Neuronal stem cell (in vitro differentiated cells): Measurements from ENCODE around the gene DPM1.

ENCODE experiments used
- DNase-seq: peaks from one replicate; pipeline ENCODE4 v3.0.0-alpha.2; 2013; ENCODE audit warnings: low spot score
- H2AFZ ChIP-seq: one replicate; pipeline ENCODE4 v1.6.1; 2013; ENCODE audit warnings: mild to moderate bottlenecking, low read length, inconsistent platforms
- H2AK5ac ChIP-seq: 2 replicates; pipeline ENCODE4 v1.6.1; 2013; ENCODE audit warnings: low read depth, mild to moderate bottlenecking, inconsistent platforms, low read length, moderate library complexity, mixed read lengths
- H2BK120ac ChIP-seq: 2 replicates; pipeline ENCODE4 v1.6.1; 2013; ENCODE audit warnings: low read depth, mild to moderate bottlenecking, inconsistent platforms, low read length, moderate library complexity, mixed read lengths
- H2BK12ac ChIP-seq: one replicate; pipeline ENCODE4 v1.6.1; 2013; ENCODE audit warnings: low read length, inconsistent platforms
- H2BK15ac ChIP-seq: 2 replicates; pipeline ENCODE4 v1.6.1; 2013; ENCODE audit warnings: mild to moderate bottlenecking, low read length, inconsistent platforms, mixed read lengths
- H2BK5ac ChIP-seq: one replicate; pipeline ENCODE4 v1.6.1; 2013; ENCODE audit warnings: inconsistent platforms, mild to moderate bottlenecking, low read length, moderate library complexity
- H3K14ac ChIP-seq: one replicate; pipeline ENCODE4 v1.6.1; 2013; ENCODE audit warnings: low read length, inconsistent platforms
- H3K18ac ChIP-seq: 2 replicates; pipeline ENCODE4 v1.6.1; 2013; ENCODE audit warnings: low read length, inconsistent platforms
- H3K23ac ChIP-seq: 2 replicates; pipeline ENCODE4 v1.6.1; 2013; ENCODE audit warnings: low read depth, mild to moderate bottlenecking, mixed read lengths, low read length, inconsistent platforms; ENCODE audit not compliant: poor library complexity
- H3K27ac ChIP-seq: replicated peaks from 3 replicates; pipeline ENCODE4 v1.5.1; 2013; ENCODE audit warnings: low read length, inconsistent platforms
- H3K27me3 ChIP-seq, 3 experiments: 2 replicates each; pipeline ENCODE4 v1.6.1; 2013; ENCODE audit warnings: low read length in 3 of 3, mild to moderate bottlenecking in 2 of 3, inconsistent platforms in 1 of 3, low read depth in 1 of 3, mixed read lengths in 1 of 3, moderate library complexity in 1 of 3; ENCODE audit not compliant: control insufficient read depth in 3 of 3, insufficient read depth in 3 of 3
- H3K36me3 ChIP-seq, 2 donors: replicated peaks in 1 of 2; 2 replicates each; pipeline ENCODE4 v1.6.1; 2013; ENCODE audit warnings: low read length in 2 of 2; ENCODE audit not compliant: control insufficient read depth in 2 of 2, insufficient read depth in 2 of 2
- H3K4ac ChIP-seq: 2 replicates; pipeline ENCODE4 v1.6.1; 2013; ENCODE audit warnings: inconsistent platforms, mild to moderate bottlenecking, low read length, moderate library complexity
- H3K4me1 ChIP-seq, 2 donors: 1 replicate in 1 of 2; 2 replicates in 1 of 2; pipeline ENCODE4 v1.6.1; 2013; ENCODE audit warnings: low read length in 2 of 2, low read depth in 1 of 2; ENCODE audit not compliant: control insufficient read depth in 2 of 2, insufficient read depth in 1 of 2
- H3K4me2 ChIP-seq: one replicate; pipeline ENCODE4 v1.6.1; 2013; ENCODE audit warnings: mild to moderate bottlenecking, low read length, inconsistent platforms; ENCODE audit not compliant: insufficient read depth, poor library complexity, severe bottlenecking
- H3K4me3 ChIP-seq, 2 donors: 2 replicates each; pipeline ENCODE4 v1.5.1; 2013; ENCODE audit warnings: low read length in 2 of 2, mild to moderate bottlenecking in 2 of 2, inconsistent platforms in 1 of 2, moderate library complexity in 1 of 2
- H3K79me1 ChIP-seq: one replicate; pipeline ENCODE4 v1.6.1; 2013; ENCODE audit warnings: low read depth, mild to moderate bottlenecking, inconsistent platforms, low read length, moderate library complexity
- H3K9ac ChIP-seq: one replicate; pipeline ENCODE4 v1.6.1; 2013; ENCODE audit warnings: mild to moderate bottlenecking, low read depth, low read length, inconsistent platforms; ENCODE audit not compliant: poor library complexity
- H3K9me3 ChIP-seq, 2 donors: replicated peaks in 1 of 2; 2 replicates each; pipeline versions ENCODE3 to v1.6.1; 2013; ENCODE audit warnings: low read length in 2 of 2, mild to moderate bottlenecking in 2 of 2, inconsistent platforms in 1 of 2, low read depth in 1 of 2, mixed read lengths in 1 of 2, moderate library complexity in 1 of 2; ENCODE audit not compliant: control insufficient read depth in 2 of 2, insufficient read depth in 1 of 2
- H4K8ac ChIP-seq: one replicate; pipeline ENCODE4 v1.6.1; 2013; ENCODE audit warnings: low read depth, mild to moderate bottlenecking, inconsistent platforms, low read length, moderate library complexity
- H4K91ac ChIP-seq: one replicate; pipeline ENCODE4 v1.6.1; 2013; ENCODE audit warnings: low read length, low read depth, mild to moderate bottlenecking, inconsistent platforms; ENCODE audit not compliant: poor library complexity
- WGBS, 2 donors: extraction: QIAGEN DNeasy Blood & Tissue Kit; methylation state at CpG; one replicate each; pipeline ENCODE4 v1.1.7; 2013; ENCODE audit warnings: missing lambda C conversion rate in 2 of 2, mixed read lengths in 1 of 2; ENCODE audit not compliant: insufficient read length in 2 of 2, insufficient replicate concordance in 1 of 2; ENCODE audit errors: extremely low coverage in 2 of 2; 5-methylcytosine and 5-hydroxymethylcytosine counted together

Gene DPM1

DNA sequence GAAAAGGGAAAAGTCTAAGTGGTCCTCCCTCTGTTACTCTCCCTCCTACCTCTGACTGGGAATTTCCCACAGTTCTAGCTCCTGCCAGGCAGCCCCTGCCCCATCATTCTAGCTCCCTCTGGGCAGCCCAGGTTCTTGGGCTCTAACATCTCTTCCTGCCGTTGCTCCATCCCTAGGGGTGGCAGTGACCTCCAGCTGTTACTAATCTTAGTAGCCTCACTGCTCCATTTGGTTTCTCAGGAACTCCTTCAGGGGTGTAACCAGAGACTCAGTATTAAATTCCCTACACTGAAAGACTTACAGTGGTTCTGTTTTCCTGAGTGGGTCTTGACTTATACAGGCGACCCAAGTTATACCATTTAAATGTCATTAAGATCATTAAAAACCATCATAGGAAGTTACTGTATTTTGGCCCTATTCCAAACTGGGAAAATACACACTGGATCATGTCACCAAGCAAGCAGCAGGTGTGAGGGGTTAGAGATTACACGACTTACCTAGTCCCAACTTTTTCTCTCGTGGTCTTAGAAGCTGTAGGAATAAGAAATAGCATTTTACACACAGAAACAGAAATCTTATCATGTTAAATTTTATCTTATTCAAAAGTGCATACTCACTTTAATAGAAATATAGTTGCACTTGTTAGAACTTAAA, 10.1 kb downstream of the DPM1 start:
- Histone ChIP-seq H2BK120ac (no peak overlapping the region), H2BK15ac (no peak overlapping the region), H3K79me1 (peaks cover 2% of the 10 kb centered on the region), H3K9me3 (no peaks in the 10 kb centered on the region), H3K9ac (no peak overlapping the region), H3K4me3 (no peak overlapping the region), H2BK5ac (no peak overlapping the region), H3K14ac (no peak overlapping the region), H3K4me2 (no peak overlapping the region), H3K27me3 (no peaks in the 10 kb centered on the region), H2BK12ac (no peak overlapping the region), H3K23ac (no peak overlapping the region), H2AK5ac (no peak overlapping the region), H3K36me3 (peaks cover 26 to 96% of the 10 kb centered on the region in 2 donors), H3K18ac (no peak overlapping the region), H4K8ac (no peak overlapping the region), H3K27ac (no peak overlapping the region), H3K4me1 (no peaks in the 10 kb centered on the region), H3K4ac (no peak overlapping the region), H2AFZ (no peak overlapping the region), H4K91ac (no peak overlapping the region)
- no CpG with 5 or more reads among the region's 4 CpGs for WGBS, 2 donors
- DNase-seq: no peak

DNA sequence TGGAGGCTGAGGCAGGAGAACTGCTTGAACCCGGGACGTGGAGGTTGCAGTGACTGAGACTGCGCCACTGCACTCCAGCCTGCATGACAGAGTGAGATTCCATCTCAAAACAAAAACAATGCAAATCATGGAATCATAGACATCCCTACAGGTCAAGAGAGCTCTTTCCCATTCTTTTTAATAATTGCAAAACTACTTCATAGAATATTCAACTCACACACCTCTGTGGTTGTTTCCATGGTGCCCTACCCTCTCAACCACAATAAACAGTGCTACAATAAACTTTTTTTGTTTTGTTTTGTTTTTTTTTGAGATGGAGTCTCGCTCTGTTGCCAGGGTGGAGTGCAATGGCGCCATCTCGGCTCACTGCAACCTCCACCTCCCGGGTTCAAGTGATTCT, 15.3 kb downstream of the DPM1 start:
- peaks cover 21 to 89% of the 10 kb centered on the region in 2 donors for H3K36me3 ChIP-seq
- no peak overlapping the region for H3K4me2 ChIP-seq
- H2AFZ ChIP-seq: no peak overlapping the region
- no peak overlapping the region for H3K4ac ChIP-seq
- DNase-seq: no peak
- H3K18ac ChIP-seq: no peak overlapping the region
- no peak overlapping the region for H3K27ac ChIP-seq
- H3K14ac ChIP-seq: no peak overlapping the region
- no peaks in the 10 kb centered on the region for H3K4me1 ChIP-seq
- no peak overlapping the region for H3K9ac ChIP-seq
- H3K9me3 ChIP-seq: no peaks in the 10 kb centered on the region
- H3K79me1 ChIP-seq: no peaks in the 10 kb centered on the region
- no peak overlapping the region for H4K91ac ChIP-seq
- no peak overlapping the region for H2BK15ac ChIP-seq
- H3K27me3 ChIP-seq: no peaks in the 10 kb centered on the region
- H2AK5ac ChIP-seq: no peak overlapping the region
- H3K23ac ChIP-seq: no peak overlapping the region
- H2BK120ac ChIP-seq: no peak overlapping the region
- no peak overlapping the region for H4K8ac ChIP-seq
- no peak overlapping the region for H2BK12ac ChIP-seq
- WGBS, 2 donors: no CpG with 5 or more reads among the region's 7 CpGs
- H2BK5ac ChIP-seq: no peak overlapping the region
- no peak overlapping the region for H3K4me3 ChIP-seq

DNA sequence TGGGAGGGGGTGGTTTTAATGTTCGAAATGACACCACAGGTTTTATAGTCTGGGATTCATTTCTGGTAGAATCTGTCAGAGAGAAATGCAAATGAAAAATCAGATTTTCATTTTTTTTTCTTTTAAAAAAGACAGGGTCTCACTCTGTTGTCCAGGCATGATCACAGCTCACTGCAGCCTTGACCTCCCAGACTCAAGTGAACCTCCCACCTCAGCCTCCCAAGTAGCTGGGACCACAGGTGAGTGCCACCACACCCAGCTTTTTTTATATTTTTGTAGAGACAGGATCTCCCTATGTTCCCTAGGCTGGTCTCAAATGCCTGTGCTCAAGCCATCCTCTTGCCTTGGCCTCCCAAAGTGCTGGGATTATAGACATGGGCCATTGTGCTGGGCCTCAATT, 24.7 kb downstream of the DPM1 start:
- H3K36me3 ChIP-seq: peaks cover 9 to 74% of the 10 kb centered on the region in 2 donors
- H2BK5ac ChIP-seq: no peak overlapping the region
- no peak overlapping the region for H2AFZ ChIP-seq
- no peak overlapping the region for H4K91ac ChIP-seq
- no peak overlapping the region for H3K27ac ChIP-seq
- H2BK120ac ChIP-seq: no peak overlapping the region
- DNase-seq: no peak
- H3K23ac ChIP-seq: no peak overlapping the region
- H3K27me3 ChIP-seq: no peaks in the 10 kb centered on the region
- peaks cover 4% of the 10 kb centered on the region for H3K79me1 ChIP-seq
- H3K4me1 ChIP-seq: peaks cover 3 to 5% of the 10 kb centered on the region in 2 donors
- H2BK15ac ChIP-seq: no peak overlapping the region
- H3K9me3 ChIP-seq: no peaks in the 10 kb centered on the region
- no peak overlapping the region for H3K9ac ChIP-seq
- no peak overlapping the region for H2BK12ac ChIP-seq
- no peak overlapping the region for H3K14ac ChIP-seq
- no peak overlapping the region for H3K4me2 ChIP-seq
- H3K4me3 ChIP-seq: no peak overlapping the region
- H2AK5ac ChIP-seq: no peak overlapping the region
- no peak overlapping the region for H3K18ac ChIP-seq
- no CpG with 5 or more reads among the region's 1 CpG for WGBS, 2 donors
- no peak overlapping the region for H4K8ac ChIP-seq
- H3K4ac ChIP-seq: no peak overlapping the region

GRCh38 chr20:50932691-50933280, 25.5 kb downstream of the DPM1 start:
- H3K9me3 ChIP-seq: no peaks in the 10 kb centered on the region
- no peak overlapping the region for H2BK5ac ChIP-seq
- H3K9ac ChIP-seq: no peak overlapping the region
- H4K8ac ChIP-seq: no peak overlapping the region
- H3K14ac ChIP-seq: no peak overlapping the region
- H2BK12ac ChIP-seq: no peak overlapping the region
- H2AK5ac ChIP-seq: no peak overlapping the region
- no peak for DNase-seq
- no peak overlapping the region for H2BK120ac ChIP-seq
- no peak overlapping the region for H3K4me3 ChIP-seq
- no peak overlapping the region for H3K4ac ChIP-seq
- peaks cover 11 to 78% of the 10 kb centered on the region in 2 donors for H3K36me3 ChIP-seq
- no peak overlapping the region for H3K4me2 ChIP-seq
- no CpG with 5 or more reads among the region's 1 CpG for WGBS, 2 donors
- H2BK15ac ChIP-seq: no peak overlapping the region
- peaks cover 6 to 11% of the 10 kb centered on the region in 2 donors for H3K4me1 ChIP-seq
- no peak overlapping the region for H4K91ac ChIP-seq
- no peak overlapping the region for H3K27ac ChIP-seq
- no peak overlapping the region for H2AFZ ChIP-seq
- no peaks in the 10 kb centered on the region for H3K27me3 ChIP-seq
- no peak overlapping the region for H3K23ac ChIP-seq
- peaks cover 4% of the 10 kb centered on the region for H3K79me1 ChIP-seq
- no peak overlapping the region for H3K18ac ChIP-seq
